ENCODE results near the gene ZNF563. TPM values are rescaled to one million over a fixed set of nuclear protein-coding genes. Genes with fewer than 3 reads are reported as not detected.

Gene ZNF563
- total and polyA plus RNA-seq, 12 donors: 1.6 to 6.2 (median 4.2) TPM

- H3K4me1 ChIP-seq: no peaks in the 10 kb centered on the region
- peaks cover 0 to 100% (median 61%) of the 10 kb centered on the region in 11 donors for H3K9me3 ChIP-seq
- no peak for TF ChIP-seq CTCF (IDR thresholded peaks at IDR 0.05)
- H3K27ac ChIP-seq: no peak overlapping the region
- no peaks in the 10 kb centered on the region for H3K27me3 ChIP-seq
- no peak for DNase-seq
- H3K36me3 ChIP-seq: peaks cover 0 to 73% (median 35%) of the 10 kb centered on the region in 9 donors
- 95 to 99% methylated on average over 5 of the region's 5 CpGs for WGBS, 2 donors
- no peak overlapping the region for H3K4me3 ChIP-seq
- no peak for ATAC-seq
- intact Hi-C loops (cut with DNase I): no loop called here
Measured at GRCh38 chr19:12350890-12351197, 17.4 kb upstream of the ZNF563 start.

- intact Hi-C loops (cut with DNase I): no loop called here
- no peak for TF ChIP-seq CTCF (IDR thresholded peaks at IDR 0.05)
- Histone ChIP-seq H3K4me1 (no peaks in the 10 kb centered on the region), H3K4me3 (no peak overlapping the region), H3K27me3 (no peaks in the 10 kb centered on the region), H3K27ac (no peak overlapping the region), H3K36me3 (peaks cover 0 to 73% (median 35%) of the 10 kb centered on the region in 9 donors), H3K9me3 (peaks cover 0 to 100% (median 64%) of the 10 kb centered on the region in 11 donors)
- WGBS, 2 donors: 97 to 98% methylated on average over 8 of the region's 8 CpGs
- no peak for ATAC-seq
- no peak for DNase-seq
Measured at GRCh38 chr19:12350185-12350889, 16.9 kb upstream of the ZNF563 start.

- WGBS, 2 donors: 69 to 77% methylated on average over 2 of the region's 2 CpGs
- DNase-seq: no peak
- intact Hi-C loops (cut with DNase I): no loop called here
- Histone ChIP-seq H3K27ac (no peak overlapping the region), H3K36me3 (peaks cover 0 to 53% (median 30%) of the 10 kb centered on the region in 9 donors), H3K4me3 (no peak overlapping the region), H3K9me3 (peaks cover 0 to 100% (median 60%) of the 10 kb centered on the region in 11 donors), H3K27me3 (no peaks in the 10 kb centered on the region), H3K4me1 (no peaks in the 10 kb centered on the region)
- no peak for ATAC-seq
- TF ChIP-seq CTCF (IDR thresholded peaks at IDR 0.05): no peak
Measured at GRCh38 chr19:12346896-12347295, 13.5 kb upstream of the ZNF563 start.

- Histone ChIP-seq H3K9me3 (peaks cover 0 to 97% (median 43%) of the 10 kb centered on the region in 11 donors), H3K4me3 (no peak overlapping the region), H3K4me1 (no peaks in the 10 kb centered on the region), H3K27ac (no peak overlapping the region), H3K36me3 (peaks cover 0 to 36% (median 13%) of the 10 kb centered on the region in 9 donors), H3K27me3 (no peaks in the 10 kb centered on the region)
- no peak for TF ChIP-seq CTCF (IDR thresholded peaks at IDR 0.05)
- intact Hi-C loops (cut with DNase I): no loop called here
- 91 to 95% methylated on average over 1 of the region's 1 CpG for WGBS, 2 donors
- no peak for DNase-seq
- no peak for ATAC-seq
Measured at GRCh38 chr19:12345197-12345596, 11.8 kb upstream of the ZNF563 start.

All from heart right ventricle (tissue), 16 donors.